ENCODE results near the gene COX7A2L. TPM values are rescaled to one million over a fixed set of nuclear protein-coding genes. Genes with fewer than 3 reads are reported as not detected.

Gene COX7A2L
- total RNA-seq, 1 donor from 2014 or later, result 86.9 TPM

- DNase-seq, result no peak
Observed at GRCh38 chr2:42317486-42317885, 43.5 kb downstream of the COX7A2L start.

- DNase-seq, result no peak
Observed at GRCh38 chr2:42316910-42317309, 44.1 kb downstream of the COX7A2L start.

GRCh38 chr2:42315844-42316470 lies 45.1 kb downstream of the COX7A2L start:
- DNase-seq, result no peak

DNA sequence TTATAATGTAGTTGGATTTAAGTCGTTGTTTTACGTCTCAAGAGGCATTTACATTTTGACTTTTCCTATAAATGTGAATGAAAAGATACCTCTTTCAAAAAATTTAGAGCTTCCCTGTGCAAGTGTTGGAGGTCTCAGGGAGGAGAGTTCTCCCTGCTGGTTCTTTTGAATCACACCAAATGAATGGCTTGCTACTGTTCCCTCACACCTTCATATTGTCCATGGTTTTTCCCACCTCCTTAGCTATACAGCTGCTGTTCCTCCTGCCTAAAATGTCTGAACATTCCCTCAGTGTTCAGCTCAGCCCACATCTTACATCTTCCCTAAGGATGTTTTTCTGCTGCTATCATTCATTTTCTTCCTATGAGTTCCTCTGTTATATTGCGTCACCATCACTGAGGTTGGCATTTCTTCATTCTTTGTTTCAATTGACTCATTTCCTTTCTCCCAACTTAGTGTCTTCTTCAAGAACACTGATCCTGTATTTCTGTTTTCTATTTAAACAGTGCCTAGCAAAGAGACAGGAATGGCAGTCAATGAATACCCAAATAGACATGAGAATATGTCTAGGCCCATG lies 46.0 kb downstream of the COX7A2L start:
- no peak for DNase-seq

- no peak for DNase-seq
Observed at GRCh38 chr2:42312106-42312505, 48.9 kb downstream of the COX7A2L start.

DNA sequence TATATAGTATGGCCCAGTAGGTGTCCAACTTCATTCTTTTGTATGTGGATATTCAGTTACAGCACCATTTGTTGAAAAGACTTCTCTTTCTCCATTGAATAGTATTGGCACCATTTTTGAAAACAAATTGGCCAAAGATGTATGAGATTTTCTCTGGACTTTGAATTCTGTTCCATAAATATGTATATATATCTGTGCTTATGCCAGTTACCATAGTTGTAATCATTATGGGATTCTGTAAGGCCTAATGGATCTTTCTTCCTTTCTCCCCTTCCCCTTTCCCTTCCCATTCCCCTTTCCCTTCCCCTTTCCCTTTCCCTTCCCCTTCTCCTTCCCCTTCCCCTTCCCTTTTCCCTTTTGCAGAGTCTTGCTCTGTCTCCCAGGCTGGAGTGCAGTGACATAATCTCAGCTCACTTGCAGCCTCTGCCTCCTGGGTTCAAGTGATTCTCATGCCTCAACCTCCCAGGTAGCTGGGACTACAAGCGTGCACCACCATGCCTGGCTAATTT lies 51.0 kb downstream of the COX7A2L start:
- no peak for DNase-seq

GRCh38 chr2:42309366-42309765 lies 51.7 kb downstream of the COX7A2L start:
- no peak for DNase-seq

DNA sequence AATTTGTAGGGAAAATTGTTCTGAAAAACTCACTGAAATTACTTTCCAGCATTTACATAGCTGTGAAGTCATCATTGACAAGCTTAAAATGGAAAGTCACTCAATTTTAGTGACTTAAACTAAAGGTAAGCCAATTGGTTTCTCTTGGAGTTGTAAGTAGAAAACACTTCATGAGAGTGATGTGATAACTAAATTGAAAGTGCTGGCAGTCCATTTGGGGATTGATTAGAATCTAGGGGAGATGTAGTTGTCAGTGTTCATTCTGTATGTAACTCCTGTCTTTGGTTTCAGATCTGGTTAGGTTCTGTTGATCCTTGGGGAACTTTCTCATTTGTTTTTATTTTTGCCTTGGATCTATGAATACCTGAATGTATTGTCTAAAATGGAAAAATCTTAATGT lies 53.8 kb downstream of the COX7A2L start:
- no peak for DNase-seq

DNA sequence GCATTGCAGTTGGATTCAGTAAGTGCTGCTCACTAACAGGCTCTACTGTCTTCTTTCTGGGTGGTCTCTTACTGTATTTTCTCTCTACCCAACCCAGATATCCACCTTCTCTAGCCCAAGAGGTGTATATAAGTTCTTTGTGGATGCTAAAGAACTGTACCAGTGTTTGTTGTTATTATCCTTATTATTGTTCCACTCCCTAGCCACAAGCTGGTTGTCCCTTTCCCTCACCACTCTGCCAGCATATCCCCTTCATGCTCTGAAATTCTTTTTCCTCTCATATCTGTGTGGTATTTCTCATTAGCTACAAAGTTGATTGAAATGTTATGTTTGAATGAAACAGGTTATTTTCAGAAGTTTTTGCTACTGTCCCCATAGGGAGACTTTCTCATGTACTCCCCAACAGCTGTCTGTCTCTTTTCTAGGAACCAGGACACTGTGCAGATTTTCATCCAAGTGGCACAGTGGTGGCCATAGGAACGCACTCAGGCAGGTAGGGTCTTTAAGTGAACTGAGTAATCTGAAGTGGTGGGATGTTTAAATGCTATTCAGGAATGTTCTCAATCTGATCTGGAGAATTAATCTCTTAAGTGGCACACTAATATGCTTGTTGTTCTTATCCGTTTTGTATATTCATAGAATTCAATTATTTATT lies 56.8 kb downstream of the COX7A2L start:
- no peak for DNase-seq

GRCh38 chr2:42303252-42303651 lies 57.8 kb downstream of the COX7A2L start:
- no peak for DNase-seq

- no peak for DNase-seq
Observed at GRCh38 chr2:42300527-42300926, 60.5 kb downstream of the COX7A2L start.

Other genes starting within 250 kb of the COX7A2L start
- gene EML4, start 191.9 kb downstream of the COX7A2L start, total RNA-seq, result 54.7 TPM
- 0.20 TPM for gene KCNG3, start 132.8 kb upstream of the COX7A2L start, total RNA-seq
- 34.3 TPM for gene MTA3, start 207.4 kb upstream of the COX7A2L start, total RNA-seq